GM12801 (cell line): Measurements from ENCODE around the gene PCGF5.

Source experiments
- CTCF ChIP-seq: IDR thresholded peaks from one replicate; pipeline ENCODE4 v1.5.1; 2011; ENCODE audit warnings: control low read depth; ENCODE audit not compliant: insufficient read length; ENCODE audit errors: extremely low read depth

Gene PCGF5

GRCh38 chr10:91211675-91212074 lies 8.8 kb upstream of the PCGF5 start:
- no peak for TF ChIP-seq CTCF

- TF ChIP-seq CTCF, result no peak
These were observed 5.6 kb upstream of the PCGF5 start for GRCh38 chr10:91214911-91215310.

- TF ChIP-seq CTCF, result no peak
These were observed 5.1 kb upstream of the PCGF5 start for GRCh38 chr10:91215384-91215783.

- TF ChIP-seq CTCF, result no peak
These were observed 881 bp upstream of the PCGF5 start for GRCh38 chr10:91219371-91220193.

- no peak for TF ChIP-seq CTCF
These were observed 652 bp downstream of the PCGF5 start for GRCh38 chr10:91220954-91221675.

- no peak for TF ChIP-seq CTCF
These were observed 5.6 kb downstream of the PCGF5 start for GRCh38 chr10:91226093-91226492.

- no peak for TF ChIP-seq CTCF
These were observed 7.1 kb downstream of the PCGF5 start for GRCh38 chr10:91227576-91227975.
